Measurements from ENCODE around the gene DET1.

- TF ChIP-seq GATA1 (IDR thresholded peaks at IDR 0.05; ENCODE audit: low read depth, low read length): no peak
- TF ChIP-seq POLR2A (IDR thresholded peaks at IDR 0.05; ENCODE audit: low read length): no peak
Measured at GRCh38 chr15:88563638-88564037, 17.2 kb upstream of the DET1 start.
